Effector memory CD8-positive, alpha-beta T cell (primary cell): ENCODE results near the gene SFXN2.

Experiments
- ATAC-seq: fragments of 150-1000 bp; cut with Tn5 transposase; replicated peaks from 2 replicates; pipeline ENCODE4 v1.10.0; 2021; ENCODE audit warnings: mild to moderate bottlenecking, moderate library complexity
- DNase-seq, 3 experiments: peaks; one replicate each; pipeline ENCODE4 v3.0.0; 2021
- H3K27ac Mint-ChIP-seq, 2 donors: one replicate each; pipeline ENCODE4 v1.8.0; 2022; ENCODE audit warnings: mild to moderate bottlenecking in 2 of 2, mixed read lengths in 2 of 2, moderate library complexity in 2 of 2
- H3K27me3 Mint-ChIP-seq, 2 donors: one replicate each; pipeline ENCODE4 v1.8.0; 2022; ENCODE audit warnings: mixed read lengths in 2 of 2
- H3K36me3 Mint-ChIP-seq: one replicate; pipeline ENCODE4 v1.8.0; 2022; ENCODE audit warnings: mild to moderate bottlenecking, moderate library complexity, mixed read lengths; ENCODE audit not compliant: insufficient read depth
- H3K4me1 Mint-ChIP-seq, 2 donors: one replicate each; pipeline ENCODE4 v1.8.0; 2022; ENCODE audit warnings: low read depth in 2 of 2, mixed read lengths in 2 of 2
- H3K4me3 Mint-ChIP-seq, 2 donors: one replicate each; pipeline ENCODE4 v1.8.0; 2022; ENCODE audit warnings: mild to moderate bottlenecking in 2 of 2, mixed read lengths in 2 of 2, moderate library complexity in 2 of 2
- H3K9me3 Mint-ChIP-seq, 2 donors: one replicate each; pipeline ENCODE4 v1.8.0; 2022; ENCODE audit warnings: mixed read lengths in 2 of 2

Gene SFXN2

DNA sequence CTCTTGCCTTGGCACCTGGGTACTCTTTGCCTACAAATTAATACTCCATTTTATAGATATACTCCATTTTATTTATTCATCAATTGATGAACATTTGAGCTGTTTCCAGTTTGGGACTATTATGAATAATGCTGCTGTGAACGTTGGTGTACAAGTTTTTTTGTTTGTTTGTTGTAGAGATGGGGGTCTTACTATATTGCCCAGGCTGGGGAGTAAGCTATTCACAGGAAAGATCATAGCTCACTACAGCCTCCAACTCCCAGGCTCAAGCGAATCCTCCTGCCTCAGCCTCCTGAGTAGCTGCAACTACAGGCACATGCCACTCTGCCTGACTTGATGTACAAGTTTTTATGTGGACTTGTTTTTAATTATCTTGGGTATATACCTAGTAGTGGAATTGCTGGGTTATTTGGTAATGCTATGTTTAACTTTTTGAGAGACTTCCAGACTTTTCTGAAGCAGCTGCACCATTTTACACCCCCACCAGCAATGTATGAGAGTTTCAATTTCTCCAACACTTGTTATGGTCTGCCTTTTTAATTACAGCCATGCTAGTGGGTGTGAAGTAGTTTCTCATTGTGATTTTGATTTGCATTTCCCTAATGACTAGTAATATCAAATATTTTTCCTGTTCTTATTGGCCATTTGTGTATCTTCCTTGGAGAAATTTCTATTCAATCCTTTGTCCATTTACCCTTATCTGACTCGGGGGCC lies 45.2 kb downstream of the SFXN2 start:
- Mint-ChIP-seq H3K4me1 (peaks cover 26 to 35% of the 10 kb centered on the region in 2 donors), H3K27ac (no peak overlapping the region), H3K27me3 (no peaks in the 10 kb centered on the region), H3K36me3 (peaks cover 18% of the 10 kb centered on the region), H3K9me3 (no peaks in the 10 kb centered on the region), H3K4me3 (no peak overlapping the region)
- DNase-seq: no peak
- no peak for ATAC-seq

DNA sequence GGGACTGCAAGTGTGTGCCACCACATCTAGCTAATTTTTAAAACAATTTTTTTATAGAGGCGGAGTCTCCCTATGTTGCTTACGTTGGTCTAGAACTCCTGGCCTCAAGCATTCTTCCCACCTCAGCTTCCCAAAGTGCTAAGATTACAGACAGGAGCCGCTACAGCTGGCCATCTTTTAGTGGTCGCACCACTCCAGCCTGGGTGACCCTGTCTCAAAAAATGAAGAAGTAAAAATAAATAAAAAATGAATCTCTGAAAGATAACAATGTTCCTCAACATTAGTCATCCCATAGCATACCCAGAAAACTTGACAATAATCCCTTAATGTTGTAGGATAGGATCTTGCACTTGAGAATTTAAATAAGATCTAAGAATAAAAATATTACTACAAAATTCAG lies 47.5 kb downstream of the SFXN2 start:
- DNase-seq: no peak
- H3K4me3 Mint-ChIP-seq: no peak overlapping the region
- no peak for ATAC-seq
- peaks cover 27 to 43% of the 10 kb centered on the region in 2 donors for H3K4me1 Mint-ChIP-seq
- no peaks in the 10 kb centered on the region for H3K27me3 Mint-ChIP-seq
- peaks cover 26% of the 10 kb centered on the region for H3K36me3 Mint-ChIP-seq
- H3K27ac Mint-ChIP-seq: peak overlapping the region in 1 of 2 donors; percentile 8
- H3K9me3 Mint-ChIP-seq: no peaks in the 10 kb centered on the region

DNA sequence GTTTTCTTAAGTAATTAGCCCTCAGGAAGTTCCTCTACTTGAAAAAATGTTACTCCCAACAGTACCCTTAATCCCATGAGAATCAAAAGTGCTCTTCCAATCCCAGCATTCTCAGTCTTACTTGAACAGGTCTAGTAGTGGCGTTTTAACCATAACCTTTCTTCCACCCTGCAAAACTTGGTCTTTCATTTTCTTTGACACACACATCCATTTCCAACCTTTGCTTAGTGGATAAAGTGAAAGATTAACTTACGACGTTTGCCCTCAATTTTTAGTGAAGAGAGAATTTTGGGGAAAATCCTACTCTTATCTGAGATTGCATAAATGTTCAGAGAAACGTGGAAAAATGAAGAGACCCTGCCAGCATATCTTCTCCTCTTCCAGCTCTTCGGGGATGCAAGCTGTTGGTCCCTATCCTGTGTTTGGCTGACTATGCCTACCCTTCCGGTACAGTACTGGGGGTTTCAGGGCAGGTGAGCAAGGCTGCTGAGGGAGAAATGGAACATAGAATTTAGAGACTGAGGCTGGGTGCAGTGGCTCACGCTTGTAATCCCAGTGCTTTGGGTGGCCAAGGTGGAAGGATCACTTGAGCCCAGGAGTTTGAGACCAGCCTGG lies 48.1 kb downstream of the SFXN2 start:
- no peak for ATAC-seq
- peaks cover 26% of the 10 kb centered on the region for H3K36me3 Mint-ChIP-seq

DNA sequence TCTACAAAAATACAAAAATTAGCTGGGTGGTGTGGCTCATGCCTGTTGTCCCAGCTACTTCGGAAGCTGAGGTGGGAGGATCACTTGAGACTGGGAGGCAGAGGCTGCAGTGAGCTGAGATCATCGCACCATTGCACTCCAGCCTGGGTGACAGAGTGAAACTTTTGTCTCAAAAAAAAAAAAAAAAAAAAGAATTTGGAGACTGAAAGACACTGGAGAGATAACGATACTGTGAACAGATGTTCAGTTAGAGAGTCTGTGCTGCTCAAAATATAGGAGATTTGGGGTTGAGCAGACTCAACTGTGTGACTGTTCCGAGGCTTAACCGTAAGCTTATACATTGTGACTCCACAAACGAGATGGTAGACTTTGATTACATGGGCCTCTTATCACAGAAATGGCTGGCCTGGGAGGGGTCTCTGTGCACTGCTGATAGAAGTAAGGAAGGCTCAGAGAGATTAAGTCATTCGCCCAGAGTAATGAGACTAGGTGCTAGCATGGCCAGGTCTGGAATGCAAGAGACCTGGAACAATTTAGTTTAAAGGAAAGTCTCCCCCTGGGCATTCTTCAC lies 48.7 kb downstream of the SFXN2 start:
- Mint-ChIP-seq H3K4me3 (no peak overlapping the region), H3K36me3 (peaks cover 24% of the 10 kb centered on the region), H3K27ac (peak overlapping the region; percentile 8 to 39), H3K27me3 (no peaks in the 10 kb centered on the region), H3K4me1 (peaks cover 30 to 43% of the 10 kb centered on the region in 2 donors), H3K9me3 (no peaks in the 10 kb centered on the region)
- ATAC-seq: no peak
- DNase-seq: no peak

More for the DNA sequence above, 48.1 kb downstream of the SFXN2 start:
- Mint-ChIP-seq H3K27me3 (no peaks in the 10 kb centered on the region), H3K27ac (peak overlapping the region; percentile 8 to 39), H3K9me3 (no peaks in the 10 kb centered on the region), H3K4me3 (no peak overlapping the region), H3K4me1 (peaks cover 28 to 42% of the 10 kb centered on the region in 2 donors)
- DNase-seq: no peak

DNA sequence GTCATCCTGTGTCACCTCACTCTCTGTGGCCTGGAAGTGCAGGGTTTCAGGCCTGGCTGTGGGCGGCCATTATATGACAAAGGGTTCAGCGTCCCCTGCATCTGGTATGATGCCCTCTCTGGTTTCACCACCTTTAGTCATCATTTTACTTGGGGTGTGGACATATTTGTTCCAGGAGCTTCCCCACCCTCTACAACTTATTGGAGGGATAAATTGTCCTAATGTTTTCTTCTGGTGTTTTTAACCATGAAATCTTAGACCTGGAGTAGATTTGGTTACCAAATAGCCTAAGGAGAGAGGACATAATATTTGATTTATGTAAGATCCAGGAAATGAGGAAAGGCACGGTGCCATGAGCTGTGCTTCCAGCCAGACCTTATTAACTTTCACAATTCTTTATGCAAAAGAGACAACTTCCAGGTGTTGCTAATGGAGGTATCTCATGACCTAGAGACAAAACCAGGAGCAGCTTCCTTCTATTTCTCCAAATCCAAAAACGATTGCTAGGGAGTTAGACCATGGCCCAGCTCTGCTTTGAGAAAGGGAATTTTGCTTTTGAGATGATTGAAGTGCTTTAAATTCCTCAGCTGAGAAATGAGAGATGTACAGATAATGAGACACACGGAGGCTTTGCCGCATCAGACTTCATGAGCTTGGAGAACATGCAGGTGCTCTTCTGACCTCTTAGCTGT lies 50.2 kb downstream of the SFXN2 start:
- Mint-ChIP-seq H3K4me3 (no peak overlapping the region), H3K27ac (peak overlapping the region in 1 of 2 donors; percentile 35), H3K9me3 (no peaks in the 10 kb centered on the region), H3K4me1 (peaks cover 29 to 39% of the 10 kb centered on the region in 2 donors), H3K27me3 (no peaks in the 10 kb centered on the region), H3K36me3 (peaks cover 24% of the 10 kb centered on the region)
- ATAC-seq (no peak), DNase-seq (no peak)

DNA sequence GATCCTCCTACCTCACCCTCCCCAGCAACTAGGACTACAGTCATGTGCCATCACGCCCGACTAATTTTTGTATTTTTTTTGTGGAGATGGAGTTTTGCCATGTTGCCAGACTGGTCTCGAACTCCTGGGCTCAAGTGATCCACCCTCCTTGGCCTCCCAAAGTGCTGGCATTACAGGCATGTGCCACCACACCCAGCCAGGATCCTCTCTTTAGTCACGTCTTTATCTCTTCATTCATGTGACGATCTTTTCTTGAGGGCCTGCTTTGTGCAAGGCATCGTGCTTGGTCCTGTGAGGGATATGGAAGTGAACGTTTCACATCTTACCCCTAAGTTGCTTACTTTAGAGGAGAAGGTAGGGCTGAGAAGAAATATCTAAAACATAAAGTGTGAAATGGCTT lies 50.9 kb downstream of the SFXN2 start:
- H3K4me3 Mint-ChIP-seq: no peak overlapping the region
- H3K9me3 Mint-ChIP-seq: no peaks in the 10 kb centered on the region
- peaks cover 31 to 43% of the 10 kb centered on the region in 2 donors for H3K4me1 Mint-ChIP-seq
- no peaks in the 10 kb centered on the region for H3K27me3 Mint-ChIP-seq
- no peak overlapping the region for H3K27ac Mint-ChIP-seq
- H3K36me3 Mint-ChIP-seq: peaks cover 22% of the 10 kb centered on the region
- ATAC-seq (no peak), DNase-seq (no peak)

DNA sequence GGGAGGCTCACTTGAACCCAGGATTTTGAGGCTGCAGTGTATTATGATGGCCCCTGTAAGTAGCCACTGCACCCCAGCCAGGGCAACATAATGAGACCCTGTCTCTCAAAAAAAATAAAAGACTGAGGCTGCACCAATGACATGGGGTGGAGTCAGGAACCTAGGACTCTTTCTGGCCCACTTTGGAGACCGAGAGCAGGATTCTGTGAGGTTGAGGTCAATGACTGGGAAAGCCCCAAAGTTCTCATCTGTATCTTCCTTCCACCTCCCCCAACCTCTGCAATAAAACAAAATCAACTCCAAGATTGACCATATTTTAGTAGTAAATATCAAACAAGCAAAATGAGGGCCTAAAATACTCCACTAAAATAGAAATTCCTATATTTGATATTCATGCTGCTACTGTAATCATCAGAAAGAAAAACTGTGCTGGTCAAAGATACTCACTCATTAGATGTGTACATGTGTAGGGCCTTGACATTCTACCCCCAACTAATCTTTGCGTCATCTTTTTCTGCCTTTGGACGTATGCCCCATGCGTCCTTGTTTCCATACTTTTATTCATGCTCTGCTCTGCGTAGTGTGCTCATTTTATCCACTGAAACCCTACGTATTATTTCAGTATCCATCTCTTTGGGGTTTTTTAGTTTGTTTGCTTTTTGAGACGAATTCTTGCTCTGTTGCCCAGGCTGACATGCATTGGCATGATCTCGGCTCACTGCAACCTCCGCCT lies 53.2 kb downstream of the SFXN2 start:
- Mint-ChIP-seq H3K36me3 (peaks cover 22% of the 10 kb centered on the region), H3K4me3 (no peak overlapping the region), H3K27me3 (no peaks in the 10 kb centered on the region), H3K9me3 (no peaks in the 10 kb centered on the region), H3K27ac (peak overlapping the region; percentile 31 to 41), H3K4me1 (peaks cover 30 to 44% of the 10 kb centered on the region in 2 donors)
- no peak for DNase-seq
- peak; percentile 42 for ATAC-seq

DNA sequence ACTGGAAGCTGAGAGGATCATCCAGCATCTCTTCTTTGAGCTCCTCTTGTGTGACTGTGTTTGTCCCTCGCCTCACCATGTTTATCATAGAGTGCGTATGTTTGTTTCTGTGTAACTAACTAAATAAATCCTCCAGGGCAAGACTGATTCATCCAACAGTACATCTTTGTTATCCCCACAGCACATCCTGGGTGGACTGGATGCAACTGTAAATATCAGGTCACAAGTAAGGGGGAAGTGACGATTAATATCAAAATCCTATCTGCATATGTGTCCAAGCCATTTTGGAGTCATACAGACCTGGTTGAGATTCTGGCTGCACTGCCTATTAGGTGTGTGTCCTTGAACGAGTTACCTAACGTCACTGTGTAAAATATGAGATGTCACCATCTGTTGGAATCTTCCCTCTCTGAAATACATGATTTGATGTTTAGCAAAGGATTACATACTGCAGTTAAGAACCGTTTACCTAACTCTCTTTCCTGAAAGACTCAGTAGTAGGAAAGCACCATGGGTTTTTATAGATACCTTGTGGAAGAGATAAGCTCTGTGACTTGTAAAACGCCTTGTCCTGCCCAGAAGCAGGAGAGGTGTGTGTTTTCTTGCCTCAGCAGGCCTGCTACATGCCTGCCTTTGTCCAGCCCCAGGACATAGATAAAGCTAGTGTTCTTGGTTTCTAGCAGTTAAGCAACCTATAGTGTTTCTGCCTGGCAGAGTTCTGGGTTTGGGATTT lies 55.1 kb downstream of the SFXN2 start:
- Mint-ChIP-seq H3K27me3 (no peaks in the 10 kb centered on the region), H3K27ac (peak overlapping the region in 1 of 2 donors; percentile 84), H3K4me1 (peaks cover 43 to 55% of the 10 kb centered on the region in 2 donors), H3K4me3 (peak overlapping the region in 1 of 2 donors; percentile 3), H3K9me3 (no peaks in the 10 kb centered on the region), H3K36me3 (peaks cover 21% of the 10 kb centered on the region)
- DNase-seq: no peak
- ATAC-seq: no peak

DNA sequence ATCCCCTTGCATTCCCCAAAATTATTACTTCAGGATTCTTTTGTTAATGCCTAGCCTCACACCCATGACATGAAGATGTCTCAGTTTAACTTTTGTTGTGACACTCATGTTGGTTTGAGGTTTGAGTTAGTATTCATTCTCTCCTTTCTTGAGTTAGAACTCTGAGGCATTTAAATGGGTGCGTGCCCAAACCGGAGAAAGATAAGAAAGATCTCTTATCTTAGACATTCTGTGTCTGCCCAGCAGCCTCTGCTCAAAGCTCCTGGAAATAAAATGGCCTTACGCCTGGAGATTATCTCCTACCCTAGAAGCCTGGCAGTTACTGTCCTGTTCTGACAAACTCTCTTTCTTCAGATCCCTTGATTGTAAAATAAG lies 55.7 kb downstream of the SFXN2 start:
- DNase-seq: no peak
- Mint-ChIP-seq H3K27ac (peak overlapping the region in 1 of 2 donors; percentile 88), H3K36me3 (peaks cover 23% of the 10 kb centered on the region), H3K4me1 (peaks cover 44 to 56% of the 10 kb centered on the region in 2 donors), H3K9me3 (no peaks in the 10 kb centered on the region), H3K4me3 (no peak overlapping the region), H3K27me3 (no peaks in the 10 kb centered on the region)
- no peak for ATAC-seq

DNA sequence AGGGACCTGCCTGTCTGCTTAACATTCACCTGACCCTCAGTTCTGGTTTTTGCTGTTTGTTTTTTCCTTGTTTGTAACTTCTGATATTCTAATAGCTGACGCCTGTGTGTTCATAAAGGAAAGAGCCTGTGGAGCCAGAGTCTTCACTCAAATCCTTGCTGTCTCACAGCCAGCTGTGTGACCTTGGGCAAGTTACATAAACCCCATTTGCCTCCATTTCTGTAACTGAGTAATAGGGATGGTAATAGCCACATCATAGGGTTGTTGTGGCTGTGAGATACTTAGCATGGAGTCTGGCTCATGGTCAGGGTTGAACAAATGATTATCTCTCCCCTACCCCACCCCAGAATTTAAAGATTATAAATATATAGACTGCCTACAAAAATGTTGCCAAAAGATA lies 56.4 kb downstream of the SFXN2 start:
- Mint-ChIP-seq H3K27ac (peak overlapping the region in 1 of 2 donors; percentile 88), H3K4me3 (no peak overlapping the region), H3K4me1 (peaks cover 40 to 54% of the 10 kb centered on the region in 2 donors), H3K27me3 (no peaks in the 10 kb centered on the region), H3K9me3 (no peaks in the 10 kb centered on the region), H3K36me3 (peaks cover 17% of the 10 kb centered on the region)
- ATAC-seq: no peak
- DNase-seq: no peak

DNA sequence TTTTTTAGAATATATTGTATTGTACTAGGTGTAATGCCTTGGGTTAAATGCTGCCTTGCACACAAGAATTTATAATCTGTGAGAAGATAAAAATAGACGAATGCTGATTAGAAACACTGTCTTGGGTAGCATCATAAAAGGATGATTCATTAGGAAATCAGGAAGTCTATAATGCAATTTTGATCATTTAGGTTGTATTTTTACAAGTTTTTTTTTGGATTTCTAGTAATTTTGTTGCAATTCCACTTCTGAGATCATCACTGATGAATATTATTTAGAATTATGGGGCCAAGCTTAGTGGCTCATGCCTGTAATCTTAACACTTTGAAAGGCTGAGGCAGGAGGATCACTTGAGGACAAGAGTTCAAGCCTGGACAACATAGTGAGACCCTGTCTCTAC lies 58.9 kb downstream of the SFXN2 start:
- H3K9me3 Mint-ChIP-seq: no peaks in the 10 kb centered on the region
- H3K36me3 Mint-ChIP-seq: peaks cover 17% of the 10 kb centered on the region
- H3K27me3 Mint-ChIP-seq: no peaks in the 10 kb centered on the region
- peaks cover 42 to 50% of the 10 kb centered on the region in 2 donors for H3K4me1 Mint-ChIP-seq
- DNase-seq (no peak), ATAC-seq (no peak)
- H3K4me3 Mint-ChIP-seq: no peak overlapping the region
- peak overlapping the region; percentile 16 to 69 for H3K27ac Mint-ChIP-seq

DNA sequence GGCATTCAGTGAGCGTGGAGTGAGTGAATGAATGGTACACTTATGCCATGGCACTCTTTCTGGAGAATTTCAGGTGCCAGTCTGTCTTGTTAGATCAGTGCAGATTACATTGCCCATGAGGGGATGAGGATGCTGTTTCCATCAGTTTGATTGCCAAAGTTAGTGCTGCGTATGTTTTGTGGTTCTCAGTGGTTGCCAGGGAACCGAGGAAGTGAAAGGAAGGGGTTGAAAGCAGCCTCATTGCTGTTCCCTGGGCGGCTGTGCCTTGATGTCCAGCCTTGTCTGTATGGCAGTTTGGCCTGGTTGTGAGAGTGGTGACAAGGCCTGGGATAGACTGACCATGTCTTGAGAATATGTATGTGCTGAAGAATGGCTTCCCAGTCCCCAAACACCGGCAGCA lies 59.5 kb downstream of the SFXN2 start:
- H3K4me1 Mint-ChIP-seq: peaks cover 43 to 52% of the 10 kb centered on the region in 2 donors
- no peaks in the 10 kb centered on the region for H3K27me3 Mint-ChIP-seq
- H3K27ac Mint-ChIP-seq: no peak overlapping the region
- peaks cover 17% of the 10 kb centered on the region for H3K36me3 Mint-ChIP-seq
- DNase-seq (no peak), ATAC-seq (no peak)
- H3K4me3 Mint-ChIP-seq: peak overlapping the region in 1 of 2 donors; percentile 32
- no peaks in the 10 kb centered on the region for H3K9me3 Mint-ChIP-seq
